ENCODE measurements around the gene RAB3IP.
"Not testable (repeated sequence)": the region's sequence is repeated elsewhere in the genome, so short reads cannot be mapped to it uniquely, and the experiment has no call there.

Gene RAB3IP

GRCh38 chr12:69758105-69758504 lies 19.4 kb downstream of the RAB3IP start:
- no peak for DNase-seq

GRCh38 chr12:69759581-69759980 lies 20.9 kb downstream of the RAB3IP start:
- DNase-seq, result not testable (repeated sequence)

- DNase-seq, result no peak
Observed at GRCh38 chr12:69765515-69765914, 26.9 kb downstream of the RAB3IP start.

- no peak for DNase-seq
Observed at GRCh38 chr12:69766260-69766659, 27.6 kb downstream of the RAB3IP start.

- DNase-seq, result peak; percentile 69
Observed at GRCh38 chr12:69779928-69780327, 41.3 kb downstream of the RAB3IP start.

GRCh38 chr12:69783365-69783764 lies 44.7 kb downstream of the RAB3IP start:
- no peak for DNase-seq

- no peak for DNase-seq
Observed at GRCh38 chr12:69789351-69789750, 50.7 kb downstream of the RAB3IP start.

- no peak for DNase-seq
Observed at GRCh38 chr12:69792533-69792932, 53.9 kb downstream of the RAB3IP start.

GRCh38 chr12:69807101-69807897 lies 68.6 kb downstream of the RAB3IP start:
- DNase-seq, result not testable (repeated sequence)

GRCh38 chr12:69810870-69811498 lies 72.3 kb downstream of the RAB3IP start:
- no peak for DNase-seq

GRCh38 chr12:69816082-69816481 lies 77.4 kb downstream of the RAB3IP start:
- no peak for DNase-seq

- DNase-seq, result no peak
Observed at GRCh38 chr12:69821032-69821455, 82.4 kb downstream of the RAB3IP start.

DNA sequence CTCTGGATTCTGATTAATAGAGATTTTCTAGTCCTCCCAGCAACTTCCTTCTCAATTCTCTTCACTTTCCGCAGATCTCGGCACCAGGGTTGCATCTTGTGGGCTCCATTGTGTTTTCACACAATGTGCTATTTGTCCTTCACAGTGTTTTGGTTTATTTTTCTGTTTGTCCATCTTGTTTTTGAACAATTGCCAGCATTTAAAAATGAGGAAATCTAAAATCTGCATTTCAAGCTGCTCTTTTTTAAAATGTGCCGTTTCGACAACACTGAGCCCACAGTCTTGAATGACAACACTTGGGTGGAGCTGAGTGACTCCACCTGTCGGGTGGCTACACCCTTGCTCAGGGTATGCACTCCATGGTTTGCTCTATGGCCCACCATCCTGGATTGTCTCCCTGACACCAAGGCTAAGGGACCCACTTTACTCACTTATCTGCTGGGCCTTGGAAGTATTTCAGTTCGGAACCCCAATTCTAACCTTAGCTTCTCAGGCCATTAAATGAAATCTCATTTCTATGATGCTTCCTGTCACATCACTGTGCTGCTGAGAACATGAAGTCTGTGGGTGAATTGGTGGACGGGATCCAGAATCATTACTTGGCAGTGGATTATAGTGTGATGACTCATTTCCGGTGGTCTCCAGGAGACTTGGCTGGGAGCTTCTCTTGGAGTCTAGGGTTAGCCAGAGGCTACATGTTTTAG lies 82.9 kb downstream of the RAB3IP start:
- DNase-seq, result peak; percentile 41

DNA sequence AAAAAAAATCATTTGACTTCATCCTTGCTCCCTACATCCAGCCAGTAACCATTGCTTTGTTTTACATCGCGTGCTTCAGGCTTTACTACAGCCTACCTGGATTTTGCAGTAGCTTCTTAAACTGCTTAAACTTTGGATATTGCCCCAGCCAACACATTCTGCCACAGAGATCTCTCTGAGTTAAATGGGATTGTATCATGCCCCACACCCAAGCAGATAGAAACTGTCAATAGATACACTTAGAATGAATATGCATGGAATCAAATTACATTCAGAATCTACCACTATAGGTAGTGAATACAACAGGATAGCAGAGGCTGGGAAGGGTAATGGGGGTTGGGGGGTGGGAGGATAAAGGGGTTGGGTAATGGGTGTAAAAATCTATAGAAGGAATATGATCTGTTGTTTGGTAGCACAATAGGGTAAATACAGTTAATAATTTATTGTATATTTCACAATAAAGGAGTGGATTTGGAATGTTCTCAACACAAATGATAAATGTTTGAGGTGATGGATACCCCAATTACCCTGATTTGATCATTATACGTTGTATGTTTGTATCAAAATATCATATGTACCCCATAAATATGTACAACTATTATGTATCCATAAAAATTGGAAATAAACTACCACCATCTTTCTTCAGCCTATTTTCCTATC lies 83.7 kb downstream of the RAB3IP start:
- DNase-seq, result no peak

DNA sequence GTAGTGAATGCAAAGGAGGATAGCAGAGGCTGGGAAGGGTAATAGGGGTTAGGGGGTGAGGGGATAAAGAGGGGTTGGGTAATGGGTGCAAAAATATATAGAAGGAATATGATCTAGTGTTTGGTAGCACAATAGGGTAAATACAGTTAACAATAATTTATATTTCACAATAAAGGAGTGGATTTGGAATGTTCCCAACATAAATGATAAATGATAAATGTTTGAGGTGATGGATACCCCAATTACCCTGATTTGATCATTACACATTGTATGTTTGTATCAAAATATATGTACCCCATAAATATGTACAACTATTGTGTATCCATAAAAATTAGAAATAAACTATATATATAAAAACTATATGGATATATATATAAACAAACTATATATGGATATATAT lies 85.4 kb downstream of the RAB3IP start:
- no peak for DNase-seq

DNA sequence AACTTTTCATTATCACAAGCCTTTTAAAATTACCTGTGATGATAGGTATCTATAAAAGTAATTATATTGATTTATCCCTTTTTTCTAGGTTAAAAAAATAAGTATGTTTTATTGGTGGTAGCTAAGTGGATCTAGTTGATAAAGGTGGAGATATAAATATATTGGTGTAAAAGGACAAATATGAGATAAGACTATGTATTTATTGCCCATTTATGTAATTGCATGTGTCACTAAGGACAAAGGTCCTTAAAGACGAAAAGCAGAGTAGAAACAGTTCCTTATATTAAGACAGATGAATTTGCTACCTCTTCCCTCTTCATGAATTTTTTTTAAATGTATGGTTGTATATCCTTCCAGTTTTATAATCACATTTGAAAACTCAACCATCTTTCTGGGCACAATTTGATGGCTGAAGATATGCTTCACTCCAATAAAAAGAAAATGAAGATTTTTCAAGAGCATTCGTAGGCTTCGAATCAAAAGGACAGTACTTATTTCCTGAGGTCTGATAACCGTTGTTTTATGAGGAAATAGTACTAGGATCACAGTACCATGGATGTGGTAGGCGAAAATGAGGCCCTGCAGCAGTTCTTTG lies 86.4 kb downstream of the RAB3IP start, which contains the start of gene MYRFL:
Gene MYRFL (plus strand): TSS at position 262 of the 595 bp plus-strand sequence. CDS start 291 bp downstream, at position 553.
- DNase-seq, result no peak

DNA sequence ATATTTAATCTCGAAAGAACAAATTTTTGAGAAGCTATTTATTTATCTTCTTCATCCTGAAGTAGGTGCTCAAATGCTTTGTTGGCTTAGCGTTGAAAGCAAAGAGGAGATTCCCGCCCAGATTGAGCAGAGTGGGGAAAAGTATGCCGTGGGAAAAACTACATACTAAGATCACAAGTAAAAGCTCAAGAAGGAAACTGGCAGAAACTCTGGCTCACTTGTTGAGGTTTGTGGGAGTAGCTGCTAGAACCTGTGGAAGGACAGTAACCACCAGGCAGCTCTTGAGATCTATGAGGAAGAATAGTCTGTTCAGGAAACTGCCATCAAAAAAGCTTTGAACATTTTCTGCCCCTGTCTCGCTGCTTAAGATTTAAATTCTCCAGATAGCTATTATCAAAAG lies 90.2 kb downstream of the RAB3IP start:
- DNase-seq, result no peak

GRCh38 chr12:69833696-69834095 lies 95.0 kb downstream of the RAB3IP start:
- DNase-seq, result no peak

DNA sequence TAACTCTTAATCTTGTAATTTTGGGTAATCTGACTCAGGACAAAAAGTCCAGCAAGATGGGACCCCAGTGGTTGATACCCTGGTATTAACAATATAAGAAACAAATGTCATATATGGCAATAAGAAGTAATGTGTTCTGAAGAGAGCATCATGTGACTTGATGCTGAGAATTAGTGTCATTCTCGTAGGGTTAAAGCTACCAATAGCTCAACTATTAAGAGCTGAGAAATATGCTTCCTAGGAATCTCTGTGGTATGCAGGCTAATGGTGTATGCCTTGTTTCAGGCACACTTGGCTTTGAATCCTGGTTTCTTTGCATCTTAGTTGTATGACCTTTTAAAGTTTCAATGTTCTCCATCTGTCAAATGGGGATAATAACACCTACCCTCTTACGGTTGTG lies 95.5 kb downstream of the RAB3IP start:
- no peak for DNase-seq

DNA sequence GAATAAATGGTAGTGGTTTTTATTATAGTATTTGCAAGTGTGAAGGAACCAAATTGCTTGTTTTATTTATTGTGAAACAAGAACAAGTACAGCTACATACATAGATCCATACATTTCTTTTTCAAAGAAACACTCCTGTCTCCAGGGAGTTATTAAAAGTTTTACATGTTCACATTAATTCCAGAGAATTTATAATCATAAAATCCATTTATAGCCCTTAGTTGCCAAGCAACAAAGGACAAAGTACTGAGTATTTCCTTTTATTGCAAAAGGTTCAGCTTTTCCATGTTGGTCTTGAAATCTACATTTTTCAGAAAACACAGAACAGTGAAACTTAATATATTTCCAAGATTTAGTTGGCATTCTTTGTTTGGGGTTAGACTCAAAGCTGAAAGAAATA lies 95.9 kb downstream of the RAB3IP start:
- DNase-seq, result no peak

DNA sequence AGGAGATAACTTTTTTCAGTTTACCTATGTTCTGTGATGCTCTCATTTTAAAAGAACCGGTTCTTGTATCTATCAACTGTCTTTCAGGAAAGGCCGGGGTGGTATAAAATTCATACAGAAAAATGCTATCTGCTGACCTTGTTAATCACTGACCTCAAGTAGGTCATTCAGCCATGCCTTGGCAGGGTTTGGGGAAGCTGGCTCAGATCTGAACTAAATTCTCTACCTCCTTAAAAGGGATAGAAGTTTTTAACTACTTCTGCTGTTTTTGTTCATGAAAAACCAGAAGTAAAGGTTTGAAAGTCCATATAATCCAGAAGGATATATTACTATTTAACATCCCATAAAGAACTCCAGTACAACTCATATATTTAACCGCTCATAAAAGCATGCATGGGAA lies 96.4 kb downstream of the RAB3IP start:
- DNase-seq, result no peak

DNA sequence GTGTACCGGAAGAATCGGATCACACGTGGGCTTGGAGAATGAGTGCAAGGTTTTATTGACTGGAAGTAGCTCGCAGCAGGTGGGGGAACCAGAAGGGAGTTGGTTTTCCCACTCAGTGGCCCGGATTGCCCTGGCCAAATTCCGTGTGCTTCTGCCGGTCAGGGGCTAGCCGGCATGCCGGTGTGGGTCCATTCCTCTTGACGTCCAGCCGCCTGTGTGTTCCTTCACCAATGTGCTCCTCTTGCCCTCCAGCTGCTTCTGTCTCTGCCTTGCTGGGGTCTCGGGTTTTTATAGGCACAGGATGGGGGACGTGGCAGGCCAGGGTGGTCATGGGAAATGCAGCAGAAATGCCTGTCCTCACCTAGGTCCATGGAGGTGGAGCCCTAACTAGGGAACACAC lies 97.4 kb downstream of the RAB3IP start:
- no peak for DNase-seq

GRCh38 chr12:69837191-69837590 lies 98.5 kb downstream of the RAB3IP start:
- no peak for DNase-seq

Data from NCI-H1105 (cell line).